HG03565 (cell line): ENCODE measurements around the gene SMIM27.
"Not testable (repeated sequence)": the region's sequence is repeated elsewhere in the genome, so short reads cannot be mapped to it uniquely, and the experiment has no call there.

Experiments used
- ATAC-seq: cut with Tn5 transposase; IDR thresholded peaks from one replicate; pipeline ENCODE4 v1.9.1; 2021; ENCODE audit warnings: mild to moderate bottlenecking, moderate library complexity; ENCODE audit not compliant: unreplicated experiment

The SMIM27 gene

GRCh38 chr9:32596096-32596865, 44.2 kb downstream of the SMIM27 start:
- ATAC-seq, result no peak

GRCh38 chr9:32596936-32597335, 44.8 kb downstream of the SMIM27 start:
- ATAC-seq, result no peak

DNA sequence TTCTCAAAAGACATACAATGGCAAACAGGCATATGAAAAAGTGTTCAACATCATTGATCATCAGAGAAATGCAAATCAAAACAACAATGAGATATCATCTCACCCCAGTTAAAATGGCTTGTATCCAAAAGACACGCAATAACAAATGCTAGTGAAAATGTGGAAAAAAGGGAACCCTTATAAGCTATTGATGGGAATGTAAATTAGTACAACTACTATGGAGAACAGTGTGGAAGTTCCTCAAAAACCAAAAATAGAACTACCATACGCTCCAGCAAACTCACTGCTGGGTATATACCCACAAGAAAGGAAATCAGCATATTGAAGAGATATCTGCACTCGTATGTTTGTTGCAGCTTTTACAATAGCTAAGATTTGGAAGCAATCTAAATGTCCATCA, 46.9 kb downstream of the SMIM27 start:
- not testable (repeated sequence) for ATAC-seq
